ENCODE data around the gene ABCA3. TPM values are rescaled to one million over a fixed set of nuclear protein-coding genes. Genes with fewer than 3 reads are reported as not detected.

Gene ABCA3
- total RNA-seq, 4 donors from 2014 or later = 6.8 to 17.9 (median 11.0) TPM

- no peak overlapping the region for H3K4me3 ChIP-seq
- H3K27me3 ChIP-seq = no peaks in the 10 kb centered on the region
- peaks cover 24% of the 10 kb centered on the region for H3K4me1 ChIP-seq
- no peaks in the 10 kb centered on the region for H3K9me3 ChIP-seq
- TF ChIP-seq POLR2AphosphoS5 (IDR thresholded peaks at IDR 0.05) = no peak
- no peak for TF ChIP-seq EP300 (IDR thresholded peaks at IDR 0.05)
- no peak for TF ChIP-seq POLR2A (IDR thresholded peaks at IDR 0.05)
- no peak for TF ChIP-seq CTCF (IDR thresholded peaks at IDR 0.05)
- no peak for DNase-seq (ENCODE audit: low spot score in 2 of 2)
- peaks cover 5% of the 10 kb centered on the region for H3K36me3 ChIP-seq
- 82% methylated on average over 8 of the region's 10 CpGs for WGBS
- H3K27ac ChIP-seq = no peak overlapping the region
Observed at GRCh38 chr16:2273931-2274330, 66.6 kb downstream of the ABCA3 start.

GRCh38 chr16:2273484-2273883 lies 67.0 kb downstream of the ABCA3 start:
- Histone ChIP-seq H3K9me3 (no peaks in the 10 kb centered on the region), H3K4me3 (no peak overlapping the region), H3K27ac (no peak overlapping the region), H3K4me1 (peaks cover 25% of the 10 kb centered on the region), H3K27me3 (no peaks in the 10 kb centered on the region), H3K36me3 (peaks cover 5% of the 10 kb centered on the region)
- DNase-seq (ENCODE audit: low spot score in 2 of 2) = no peak
- 90% methylated on average over 2 of the region's 16 CpGs for WGBS
- no peak for TF ChIP-seq POLR2AphosphoS5 (IDR thresholded peaks at IDR 0.05)
- TF ChIP-seq CTCF (IDR thresholded peaks at IDR 0.05) = no peak
- TF ChIP-seq POLR2A (IDR thresholded peaks at IDR 0.05) = no peak
- TF ChIP-seq EP300 (IDR thresholded peaks at IDR 0.05) = no peak

GRCh38 chr16:2271848-2272461 lies 68.6 kb downstream of the ABCA3 start:
- Histone ChIP-seq H3K27me3 (no peaks in the 10 kb centered on the region), H3K27ac (no peak overlapping the region), H3K4me1 (peaks cover 27% of the 10 kb centered on the region), H3K9me3 (no peaks in the 10 kb centered on the region), H3K36me3 (no peaks in the 10 kb centered on the region), H3K4me3 (no peak overlapping the region)
- TF ChIP-seq EP300 (IDR thresholded peaks at IDR 0.05) = no peak
- TF ChIP-seq POLR2AphosphoS5 (IDR thresholded peaks at IDR 0.05) = no peak
- no peak for TF ChIP-seq POLR2A (IDR thresholded peaks at IDR 0.05)
- TF ChIP-seq CTCF (IDR thresholded peaks at IDR 0.05) = no peak
- DNase-seq (ENCODE audit: low spot score in 2 of 2) = no peak
- WGBS = 95% methylated on average over 10 of the region's 14 CpGs

DNA sequence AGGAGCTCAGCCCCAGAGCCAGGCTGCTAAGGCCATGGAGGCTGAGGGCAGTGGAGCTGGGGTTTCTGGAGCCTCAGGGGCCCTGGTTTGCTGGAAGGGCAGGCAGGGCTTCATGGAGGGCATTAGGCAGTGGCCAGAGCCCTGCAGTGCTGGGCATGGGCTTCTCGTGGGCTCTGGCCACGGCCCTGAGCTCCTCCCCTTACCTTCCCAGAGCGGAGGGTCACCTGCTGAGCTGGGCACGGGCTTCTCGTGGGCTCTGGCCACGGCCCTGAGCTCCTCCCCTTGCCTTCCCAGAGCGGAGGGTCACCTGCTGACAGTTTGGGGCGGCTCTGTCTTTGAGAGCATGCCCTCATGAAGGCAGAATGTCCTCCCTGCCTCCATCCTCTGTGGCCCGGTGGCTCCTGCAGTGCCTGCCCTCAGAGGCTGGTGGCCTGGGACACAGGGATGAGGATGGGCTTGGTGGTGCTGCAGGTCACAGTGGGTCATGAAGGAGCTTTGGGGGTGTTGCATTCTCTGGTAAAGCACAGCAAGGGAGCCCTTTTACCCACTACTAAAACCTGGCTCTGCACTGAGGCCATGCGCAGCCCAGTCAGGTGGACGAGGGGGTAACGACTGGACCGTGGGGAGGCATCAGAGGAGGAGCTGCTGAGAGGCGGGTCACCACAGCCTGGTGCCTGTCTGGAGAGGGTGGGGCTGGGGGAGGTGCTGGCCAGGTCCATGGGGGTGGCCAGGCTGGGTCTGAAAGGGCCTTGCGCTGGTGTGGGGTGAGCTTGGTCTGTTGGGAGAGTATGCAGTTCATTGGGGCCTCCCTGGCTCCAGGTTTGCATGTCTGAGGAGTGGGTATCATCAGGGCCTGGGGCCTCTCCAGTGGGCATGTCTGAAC lies 69.7 kb downstream of the ABCA3 start:
- TF ChIP-seq EP300 (IDR thresholded peaks at IDR 0.05) (no peak), POLR2AphosphoS5 (IDR thresholded peaks at IDR 0.05) (no peak), CTCF (IDR thresholded peaks at IDR 0.05) (no peak), POLR2A (IDR thresholded peaks at IDR 0.05) (no peak)
- Histone ChIP-seq H3K4me1 (peaks cover 36% of the 10 kb centered on the region), H3K27ac (no peak overlapping the region), H3K36me3 (no peaks in the 10 kb centered on the region), H3K27me3 (no peaks in the 10 kb centered on the region), H3K9me3 (no peaks in the 10 kb centered on the region), H3K4me3 (no peak overlapping the region)
- no peak for DNase-seq (ENCODE audit: low spot score in 2 of 2)
- WGBS = 88% methylated on average over 7 of the region's 15 CpGs

- Histone ChIP-seq H3K4me3 (no peak overlapping the region), H3K27me3 (no peaks in the 10 kb centered on the region), H3K4me1 (peaks cover 43% of the 10 kb centered on the region), H3K27ac (no peak overlapping the region), H3K9me3 (no peaks in the 10 kb centered on the region), H3K36me3 (no peaks in the 10 kb centered on the region)
- TF ChIP-seq CTCF (IDR thresholded peaks at IDR 0.05) (no peak), EP300 (IDR thresholded peaks at IDR 0.05) (no peak), POLR2A (IDR thresholded peaks at IDR 0.05) (no peak), POLR2AphosphoS5 (IDR thresholded peaks at IDR 0.05) (no peak)
- DNase-seq (ENCODE audit: low spot score in 2 of 2) = no peak
- 80% methylated on average over 5 of the region's 9 CpGs for WGBS
Observed at GRCh38 chr16:2270070-2270462, 70.5 kb downstream of the ABCA3 start.

Data from suprapubic skin (tissue), 4 donors.